ENCODE measurements around the gene PCSK6.

- no peak for TF ChIP-seq CTCF (IDR thresholded peaks at IDR 0.05; ENCODE audit: low read length)
- no peak for TF ChIP-seq EZH2 (optimal IDR thresholded peaks at IDR 0.05; ENCODE audit: low read depth, low read length)
- no peak for TF ChIP-seq EZH2phosphoT487 (IDR thresholded peaks at IDR 0.05; ENCODE audit: low read length)
Observed at GRCh38 chr15:101378879-101379278, 110.6 kb downstream of the PCSK6 start.

Data from MM.1S (cell line).